Stimulated activated CD4-positive, alpha-beta T cell treated with anti-CD3 and anti-CD28 coated beads, TNF-alpha, amount 100 ng/mL, for 48 hours (primary cell): ENCODE results near the gene LTO1.
A peak's percentile ranks its signal among the peaks of the same experiment; 100 is the strongest.

Experiments used
- DNase-seq, 3 donors: peaks; one replicate each; pipeline ENCODE4 v3.0.0-alpha.2; 2020; ENCODE audit warnings: low read depth in 3 of 3

Gene LTO1, protein sequence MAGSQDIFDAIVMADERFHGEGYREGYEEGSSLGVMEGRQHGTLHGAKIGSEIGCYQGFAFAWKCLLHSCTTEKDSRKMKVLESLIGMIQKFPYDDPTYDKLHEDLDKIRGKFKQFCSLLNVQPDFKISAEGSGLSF

DNA sequence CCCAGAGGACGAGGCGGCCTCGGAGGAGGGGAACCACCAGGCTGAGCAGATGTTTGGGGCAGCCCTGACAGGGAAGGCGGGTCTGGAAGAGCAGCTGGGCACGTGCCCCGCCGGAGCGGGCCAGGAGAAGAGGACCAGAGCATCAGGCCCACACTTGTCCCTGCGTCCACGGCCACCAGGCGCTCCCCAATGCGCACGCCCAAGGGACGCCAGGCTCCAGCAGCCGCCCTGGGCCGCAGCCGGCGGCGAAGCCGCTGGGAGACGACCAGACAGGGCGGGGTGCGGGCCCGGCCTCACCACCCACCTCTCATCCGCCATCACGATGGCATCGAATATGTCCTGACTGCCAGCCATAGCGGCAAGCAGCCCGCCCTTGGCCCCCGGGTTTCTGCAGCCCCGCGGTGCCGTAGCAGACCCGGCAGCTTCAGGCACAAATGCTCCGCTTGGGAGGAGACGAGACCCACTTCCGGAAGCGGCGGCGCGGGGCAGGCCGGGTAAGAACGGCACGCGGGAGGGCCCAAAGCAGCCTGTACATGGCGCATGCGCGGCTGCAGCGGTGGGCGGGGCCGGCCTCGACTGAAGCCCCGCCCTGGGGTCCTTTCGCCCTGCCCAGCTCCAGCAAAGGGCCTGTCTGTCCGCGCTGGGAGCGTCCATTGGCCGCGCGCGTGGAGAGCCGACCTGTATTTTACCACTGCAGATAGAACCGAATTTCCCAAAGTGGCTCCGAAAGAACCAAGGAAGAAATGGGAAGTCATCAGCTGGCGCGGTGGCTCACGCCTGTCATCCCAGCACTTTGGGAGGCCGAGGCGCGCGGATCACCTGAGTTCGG is at the start of gene LTO1:
Gene LTO1 (minus strand): TSS at position 468 of the 829 bp plus-strand sequence. CDS start 114 bp downstream, at position 354.
- peak; percentile 89 to 95 (median 93) for DNase-seq

DNA sequence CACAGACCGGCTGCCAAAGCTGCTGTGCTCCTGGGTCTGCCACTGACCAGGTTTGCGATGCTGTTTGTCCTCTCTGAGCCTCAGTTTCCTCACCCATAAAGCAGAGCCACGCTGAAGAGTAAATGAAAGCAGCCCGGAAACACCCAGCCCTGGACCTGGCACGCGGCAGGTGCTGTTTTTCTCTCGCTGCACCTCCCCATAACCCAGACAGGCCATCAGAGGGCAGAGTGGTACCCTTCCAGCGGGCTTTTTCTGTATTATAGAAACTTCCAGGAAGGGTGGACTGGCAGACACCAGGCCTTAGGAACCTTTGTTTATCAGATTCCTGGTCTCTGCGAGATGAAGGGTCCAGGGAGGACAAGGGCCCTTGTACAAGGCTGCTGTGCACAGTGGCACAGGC is 46.6 kb upstream of the LTO1 start:
- no peak for DNase-seq

DNA sequence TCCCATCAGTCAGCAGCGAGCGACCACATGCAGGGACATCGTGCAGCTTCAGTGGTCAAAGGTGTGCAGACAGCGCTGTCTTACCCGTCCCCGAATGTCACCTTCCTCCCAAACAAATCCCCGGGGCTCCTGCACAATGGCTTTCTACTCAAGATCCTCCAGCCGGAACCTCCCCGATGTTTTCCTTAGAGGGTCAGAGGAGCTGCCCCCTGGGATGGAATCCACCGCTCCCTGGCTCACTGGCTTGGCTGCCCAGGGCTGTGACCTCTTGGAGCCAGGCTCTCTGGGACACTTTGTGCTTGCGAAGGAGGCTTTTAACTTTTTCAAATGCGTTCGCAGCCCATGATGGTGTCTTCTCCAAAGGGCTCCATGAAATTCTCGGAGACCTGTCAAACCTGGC is 46.0 kb upstream of the LTO1 start:
- no peak for DNase-seq

DNA sequence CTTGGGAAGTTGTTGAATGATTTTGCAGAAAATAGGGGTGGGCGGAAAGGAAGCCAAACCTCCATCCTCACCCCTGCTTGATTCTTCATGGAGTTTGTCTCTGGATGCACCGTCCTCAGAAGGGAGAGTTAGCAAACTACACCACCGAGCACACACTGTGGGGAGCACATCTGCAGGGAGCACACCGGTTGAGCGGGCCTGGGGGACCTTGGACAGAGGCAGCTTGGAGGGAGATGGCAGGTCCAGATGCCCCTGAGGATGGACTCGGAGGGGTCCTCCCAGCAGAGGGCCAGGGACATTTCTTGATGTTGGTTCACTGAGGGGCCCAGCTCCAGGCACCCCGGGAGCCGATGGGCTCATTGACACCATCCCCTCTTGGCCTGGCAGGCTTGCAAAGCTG is 43.8 kb upstream of the LTO1 start:
- DNase-seq, result no peak

DNA sequence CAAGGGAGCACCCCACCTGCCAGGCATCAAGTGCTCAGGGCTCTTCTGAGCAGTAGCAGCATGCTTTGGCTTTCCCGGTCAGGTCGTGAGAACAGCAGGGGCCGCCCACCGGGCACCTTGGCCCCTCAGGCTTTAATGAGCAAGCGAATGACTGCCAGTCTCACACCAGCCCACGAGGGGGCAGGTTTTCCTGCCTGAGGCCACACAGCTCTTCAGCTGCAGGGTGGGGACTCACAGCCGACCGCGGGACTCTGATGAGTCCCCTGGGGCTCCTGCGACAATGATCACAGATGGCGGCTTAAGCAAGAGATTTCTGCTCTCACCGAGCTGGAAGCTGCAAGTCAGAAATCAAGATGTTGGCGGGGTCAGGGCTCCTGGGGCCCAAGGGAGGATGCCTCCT is 43.0 kb upstream of the LTO1 start:
- DNase-seq, result no peak

DNA sequence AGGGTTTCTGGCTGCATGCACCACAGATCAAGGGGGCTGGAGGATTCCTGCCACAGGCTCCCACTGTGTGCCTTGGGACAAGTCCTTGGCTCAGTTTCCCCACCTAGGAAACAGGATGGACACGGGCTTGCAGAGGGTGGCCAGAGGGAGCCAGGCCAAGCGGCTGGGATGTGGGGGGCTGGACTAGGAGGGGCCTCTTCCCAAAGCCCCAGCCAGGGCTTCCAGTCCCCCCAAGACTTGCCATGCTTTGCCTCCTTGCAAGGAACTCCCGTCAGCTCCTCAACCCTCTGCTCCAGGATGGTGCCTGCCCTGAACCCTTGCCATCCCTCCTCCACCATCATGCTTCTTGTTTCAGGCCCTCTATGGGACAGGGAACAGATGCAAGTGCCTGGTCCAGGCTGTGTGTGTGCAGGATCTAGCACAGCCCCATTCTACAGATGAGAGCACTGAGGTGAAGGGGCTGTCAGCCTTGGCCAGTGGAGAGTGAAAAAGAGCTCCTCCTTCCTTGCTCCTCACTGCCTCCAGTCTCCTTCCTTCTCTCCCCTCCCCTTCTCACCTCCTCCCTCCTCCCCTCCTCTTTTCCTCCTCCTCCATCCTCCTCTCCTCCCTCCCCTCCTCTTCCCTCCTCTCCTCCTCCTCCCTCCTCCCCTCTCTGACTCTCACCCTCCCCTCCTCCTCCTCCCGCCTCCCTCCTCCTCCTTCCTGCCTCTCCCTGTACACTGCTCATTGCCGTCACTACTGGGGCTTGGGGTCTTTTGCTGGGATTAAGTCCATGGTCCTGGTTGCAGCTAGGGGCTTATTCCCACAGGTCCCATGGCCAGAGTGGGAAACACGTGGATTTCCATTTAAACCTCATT is 42.0 kb upstream of the LTO1 start:
- no peak for DNase-seq

DNA sequence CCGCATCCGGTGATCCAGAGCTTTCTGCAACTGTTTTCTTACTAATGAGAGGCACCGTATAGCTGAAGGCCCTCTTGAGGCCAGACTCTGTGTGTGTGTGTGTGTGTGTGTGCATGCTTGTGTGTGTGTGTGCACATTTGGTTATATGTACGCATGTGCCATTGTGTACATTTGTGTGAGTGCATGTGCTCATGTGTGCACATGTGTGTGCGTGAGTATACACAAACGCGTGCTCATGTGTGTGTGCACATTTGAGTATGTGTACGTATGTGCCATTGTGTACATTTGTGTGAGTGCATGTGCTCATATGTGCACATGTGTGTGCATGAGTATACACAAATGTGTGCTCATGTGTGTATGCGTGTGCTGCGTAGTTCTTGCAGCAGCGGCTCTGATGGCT is 40.9 kb upstream of the LTO1 start:
- DNase-seq, result no peak

DNA sequence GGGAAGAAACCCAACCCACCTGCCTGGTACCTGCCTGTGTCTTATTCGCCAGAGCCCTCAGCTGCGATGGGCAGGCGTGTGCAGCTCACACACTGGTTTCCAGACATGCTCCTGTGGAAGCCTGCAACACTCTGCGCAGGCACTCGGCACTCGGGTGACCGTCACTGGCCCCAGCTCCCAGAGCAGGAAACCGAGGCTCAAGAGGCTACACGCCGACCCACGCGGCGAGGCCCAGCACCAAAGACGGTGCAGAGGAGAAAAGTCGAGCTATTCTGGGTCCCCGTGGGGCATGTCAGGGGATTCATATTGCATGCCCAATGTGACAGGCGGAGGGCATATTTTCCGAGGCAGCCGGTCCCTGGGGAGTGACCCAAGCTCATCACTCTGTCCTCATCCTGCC is 40.3 kb upstream of the LTO1 start:
- no peak for DNase-seq

DNA sequence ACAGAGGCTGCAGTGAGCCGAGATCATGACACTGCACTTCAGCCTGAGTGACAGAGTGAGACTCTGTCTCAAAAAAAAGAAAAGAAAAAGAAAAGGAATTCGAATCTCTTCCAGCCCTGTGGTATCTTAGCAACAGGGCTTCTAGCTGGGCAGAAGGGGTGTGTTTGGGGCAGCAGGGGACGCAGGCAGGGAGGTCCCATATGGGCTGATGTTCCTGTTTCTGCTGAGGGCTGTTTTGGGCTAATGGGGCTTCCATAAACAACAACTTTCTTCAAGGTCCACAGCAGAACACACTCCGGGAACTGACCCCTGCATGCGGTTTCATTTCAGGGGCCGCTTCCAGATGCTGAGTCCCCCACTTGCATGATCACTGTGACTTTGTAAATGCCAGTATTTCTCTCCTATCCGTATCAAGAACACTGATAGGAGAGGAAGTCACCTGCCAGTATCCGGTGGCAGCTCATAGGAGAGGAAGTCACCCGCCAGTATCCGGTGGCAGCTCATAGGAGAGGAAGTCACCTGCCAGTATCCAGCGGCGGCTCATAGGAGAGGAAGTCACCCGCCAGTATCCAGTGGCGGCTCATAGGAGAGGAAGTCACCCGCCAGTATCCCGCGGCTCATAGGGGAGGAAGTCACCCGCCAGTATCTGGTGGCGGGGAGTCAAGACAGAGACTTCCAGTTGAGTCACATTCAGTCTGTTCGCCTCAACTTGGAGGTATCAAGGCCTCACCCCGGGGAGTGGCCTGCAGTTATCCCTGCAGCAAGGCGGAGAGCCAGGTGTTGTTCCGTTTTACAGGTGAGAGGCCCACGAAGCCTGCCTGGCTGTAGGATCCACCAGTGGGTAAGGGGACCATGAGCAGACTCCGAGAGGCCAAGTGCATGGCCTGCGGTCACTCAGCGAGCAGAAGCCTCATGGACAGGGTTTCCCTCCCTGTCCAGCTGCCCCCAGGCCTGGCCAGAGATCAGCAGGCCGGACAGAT is 37.0 kb upstream of the LTO1 start:
- DNase-seq, result no peak

DNA sequence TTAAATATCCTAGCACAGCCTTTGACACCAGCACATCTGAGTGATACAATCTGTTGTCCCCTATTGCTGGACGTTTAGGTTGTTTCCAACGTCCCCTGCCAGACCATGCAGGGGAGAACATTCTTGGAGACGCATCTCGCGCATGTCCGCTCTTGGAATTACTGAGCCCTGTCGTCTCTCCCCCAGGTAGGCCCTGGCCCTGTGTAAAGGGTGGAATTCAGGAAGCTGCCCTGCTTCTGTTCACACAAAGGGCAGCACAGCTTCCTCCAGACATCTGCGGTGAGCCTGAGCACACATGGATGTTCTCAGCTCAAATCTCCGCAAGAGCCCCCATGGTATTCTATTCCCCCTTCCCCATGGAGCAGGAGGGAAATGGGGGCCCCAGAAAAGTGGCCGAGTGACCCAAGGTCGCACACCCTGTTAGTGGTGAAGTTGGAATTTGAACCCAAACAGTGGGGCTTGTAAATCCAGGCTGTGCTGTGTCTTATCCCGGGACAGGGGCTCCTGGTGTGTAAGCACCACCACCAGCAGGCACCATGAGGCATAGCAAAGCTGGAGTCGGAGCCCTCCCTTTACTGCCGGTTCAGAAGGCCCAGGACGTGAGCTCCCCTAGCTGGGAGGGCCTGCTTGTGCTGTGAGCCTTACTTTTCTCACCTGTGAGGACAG is 33.7 kb upstream of the LTO1 start:
- no peak for DNase-seq

DNA sequence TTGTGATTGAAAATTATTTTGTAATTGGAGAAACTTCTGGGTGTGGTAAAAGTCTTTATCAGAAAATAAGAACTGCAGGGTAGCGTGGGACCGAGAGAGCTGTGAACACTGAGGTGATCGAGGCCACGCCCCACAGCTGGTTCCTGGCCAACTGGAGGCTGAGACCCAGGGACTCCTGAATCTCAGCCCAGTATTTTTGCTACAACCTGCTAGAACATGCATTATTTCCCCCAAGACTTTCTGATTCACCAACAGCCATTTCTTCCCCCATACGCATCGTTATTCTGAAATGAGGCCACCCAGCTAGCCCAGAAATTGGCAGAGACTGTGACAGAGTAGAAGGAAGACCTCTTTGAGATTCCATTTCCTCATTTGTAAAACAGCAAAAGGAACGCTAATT is 32.0 kb upstream of the LTO1 start:
- no peak for DNase-seq

DNA sequence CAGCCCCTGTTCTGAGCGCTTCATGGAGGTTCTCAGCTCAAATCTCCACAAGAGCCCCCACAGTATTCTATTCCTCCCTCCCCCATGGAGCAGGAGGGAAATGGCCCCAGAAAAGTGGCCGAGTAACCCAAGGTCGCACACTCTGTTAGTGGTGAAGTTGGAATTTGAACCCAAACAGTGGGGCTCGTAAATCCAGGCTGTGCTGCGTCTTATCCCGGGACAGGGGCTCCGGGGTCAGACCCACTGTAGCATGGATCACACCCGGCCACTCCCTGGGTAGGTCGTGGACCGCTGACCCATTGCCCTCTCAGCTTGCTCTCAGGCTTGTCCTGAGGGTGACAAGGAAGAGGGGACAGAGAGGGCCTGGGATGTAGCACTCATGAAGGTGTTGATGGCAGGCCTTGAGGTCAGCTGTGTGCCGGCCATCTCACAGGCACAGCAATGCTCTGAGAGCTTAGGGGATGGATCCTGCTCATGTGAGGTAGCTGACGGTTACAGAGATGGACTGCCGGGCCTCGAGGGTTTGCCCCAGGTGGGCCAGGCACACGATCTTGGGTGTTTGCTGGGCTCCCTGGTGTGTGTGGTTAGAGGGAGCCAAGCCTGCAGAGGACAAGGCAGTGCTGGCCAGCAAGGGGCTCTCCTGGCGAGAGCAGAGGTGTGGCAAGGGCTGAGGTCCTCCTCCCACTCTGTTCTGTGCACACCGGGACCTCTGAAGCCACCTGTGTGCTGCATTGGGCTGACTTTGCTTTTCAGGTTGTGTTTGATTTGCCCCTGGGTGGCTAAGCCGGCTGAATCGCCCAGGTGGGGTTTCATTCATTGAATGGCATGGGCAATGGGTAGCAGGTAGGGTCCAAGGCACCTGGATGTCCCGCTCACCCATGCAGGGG is 31.0 kb upstream of the LTO1 start:
- DNase-seq, result no peak

DNA sequence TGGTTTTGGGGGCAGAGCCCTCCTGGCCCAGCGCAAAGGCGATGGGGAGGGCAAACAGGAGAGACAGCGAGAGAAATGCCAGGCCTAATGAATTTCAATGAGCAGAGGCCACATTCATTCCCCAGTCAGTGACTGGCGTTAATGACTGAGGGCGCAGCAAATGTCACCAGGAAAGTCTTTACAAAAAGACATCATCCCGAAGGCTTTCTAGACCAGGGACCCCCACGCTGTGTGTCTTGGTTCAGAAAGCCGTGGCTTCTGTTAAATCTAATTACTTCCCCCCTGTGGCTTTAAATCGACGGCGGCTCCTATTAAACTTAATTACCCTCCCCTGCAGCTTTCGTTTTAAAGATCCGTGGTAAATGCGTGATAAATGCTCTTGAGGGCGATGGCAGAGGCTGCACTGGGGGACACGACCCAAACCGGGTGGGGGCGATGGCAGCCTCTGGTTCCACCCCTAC is 30.2 kb upstream of the LTO1 start:
- no peak for DNase-seq

DNA sequence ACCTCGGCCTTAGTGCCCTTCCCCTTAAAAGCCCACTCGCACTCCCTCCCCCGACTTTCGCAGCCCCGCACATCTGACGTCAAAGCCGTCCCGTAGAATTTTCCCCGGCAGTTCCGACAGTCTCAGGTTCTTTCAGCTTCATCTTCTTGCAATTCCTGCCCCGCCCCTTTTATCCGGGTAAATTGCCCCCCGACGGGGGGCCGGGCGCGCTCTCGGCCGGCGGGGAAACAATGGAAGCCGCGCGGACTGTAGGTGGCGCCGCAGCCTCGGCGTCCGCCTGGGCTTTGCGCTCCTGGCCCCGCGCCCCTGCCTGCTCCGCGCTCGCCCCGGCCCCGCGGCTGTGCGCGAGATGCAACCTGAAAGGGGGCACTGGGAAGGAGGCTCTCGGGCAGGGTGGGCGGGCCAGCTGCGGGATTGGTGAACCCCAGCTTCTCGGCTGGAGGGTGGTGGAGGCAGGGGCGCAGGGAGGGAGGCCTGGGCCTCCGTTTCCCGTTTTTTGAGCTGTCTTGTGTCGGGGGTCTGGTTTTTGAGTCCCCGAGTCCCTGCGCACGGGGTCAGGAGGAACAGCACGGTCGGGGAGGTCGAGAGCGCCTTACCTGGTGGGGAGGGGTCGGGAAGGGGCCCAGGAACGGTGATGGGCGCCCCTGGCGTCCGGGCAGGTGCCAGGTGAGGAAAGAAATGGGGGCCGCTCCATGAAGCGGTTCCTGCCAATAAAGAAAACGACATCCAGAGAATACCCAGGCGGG is 29.5 kb upstream of the LTO1 start:
- DNase-seq, result no peak

DNA sequence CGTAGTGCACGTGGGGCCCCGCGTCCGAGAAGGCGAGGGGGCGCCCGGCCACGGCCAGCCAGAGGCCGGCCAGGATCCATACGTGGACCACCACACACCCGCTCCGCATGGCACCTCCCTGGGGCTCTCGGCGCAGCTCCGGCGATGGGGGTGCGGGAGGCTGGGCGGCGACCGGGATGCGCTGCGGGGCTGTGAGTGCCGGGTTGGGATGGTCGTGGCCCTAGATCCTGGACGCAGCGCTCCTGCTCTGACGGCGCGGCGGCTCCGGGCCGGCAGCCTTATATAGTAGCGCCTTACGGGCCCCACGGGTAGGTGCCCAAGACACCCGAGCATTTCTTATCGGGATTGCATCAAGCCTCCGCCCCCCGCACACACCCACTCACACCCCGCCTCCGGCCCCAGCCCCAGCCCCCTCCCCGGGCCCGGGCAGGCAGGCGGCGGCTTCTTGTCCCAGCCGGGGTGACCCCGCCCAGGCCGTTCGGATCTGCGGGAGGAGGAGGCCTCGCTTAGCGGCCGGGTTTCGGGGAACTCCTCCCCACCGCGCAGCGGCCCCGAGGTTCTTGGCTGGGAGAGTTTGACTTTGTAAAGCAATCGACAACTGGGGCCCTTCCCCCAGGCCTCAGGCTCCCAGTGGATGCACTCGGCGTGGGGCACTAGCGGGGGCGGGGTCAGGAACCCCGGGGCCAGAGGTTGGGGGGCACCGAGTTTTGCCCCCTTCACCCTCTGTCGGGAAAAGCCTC is 28.8 kb upstream of the LTO1 start, which contains the start of gene FGF19:
Gene FGF19 (minus strand): TSS at position 255 of the 740 bp plus-strand sequence. CDS start 146 bp downstream, at position 109.
- DNase-seq, result no peak

DNA sequence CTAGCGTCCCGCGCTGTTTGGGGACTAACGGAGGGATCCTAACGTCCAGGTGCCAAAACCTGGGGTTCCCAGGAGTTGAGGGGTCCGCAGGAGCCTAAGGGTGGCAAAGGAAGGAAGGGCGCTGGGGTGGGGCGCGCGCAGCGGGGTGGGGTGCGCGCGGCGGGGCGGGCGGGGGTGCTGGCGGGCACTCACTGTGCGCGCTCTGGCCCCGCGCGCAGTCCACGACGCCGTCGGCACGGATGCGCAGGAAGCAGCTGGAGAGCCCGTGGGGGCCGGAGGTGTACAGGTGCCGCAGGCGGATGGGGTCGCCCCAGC is 28.3 kb upstream of the LTO1 start:
- DNase-seq, result no peak

DNA sequence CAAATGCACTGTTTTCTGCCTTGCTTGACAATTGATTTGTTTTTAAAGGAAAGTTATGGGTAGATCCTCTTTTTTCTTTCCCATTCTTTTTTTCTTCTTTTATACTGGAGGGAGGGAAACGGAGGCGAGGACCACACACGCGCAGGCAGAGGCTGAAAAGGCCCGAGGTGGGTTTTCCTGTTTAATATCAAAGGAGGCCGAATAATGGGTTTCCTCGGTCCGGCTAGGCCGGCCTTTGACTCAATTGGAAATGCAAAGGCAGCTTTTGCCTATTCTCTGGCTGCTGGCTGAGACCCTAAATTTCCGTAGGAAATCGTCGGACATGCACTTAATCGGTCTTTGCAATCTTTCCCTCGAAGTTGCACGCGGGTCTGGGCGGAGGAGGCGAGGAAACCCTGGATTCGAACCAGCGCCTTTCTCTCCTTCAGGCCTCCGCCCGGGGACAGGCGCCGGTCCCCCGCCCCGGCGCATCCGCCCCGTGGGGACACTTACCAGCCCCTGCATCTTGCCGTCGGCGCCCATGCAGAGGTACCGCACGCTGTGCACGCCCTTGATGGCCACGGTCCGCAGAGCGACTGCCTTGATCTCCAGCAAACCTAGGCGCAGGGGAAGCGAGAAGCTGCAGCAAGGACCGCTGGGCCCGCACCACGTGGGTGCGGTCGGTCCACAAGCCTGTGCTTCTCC is 27.8 kb upstream of the LTO1 start:
- DNase-seq, result no peak

DNA sequence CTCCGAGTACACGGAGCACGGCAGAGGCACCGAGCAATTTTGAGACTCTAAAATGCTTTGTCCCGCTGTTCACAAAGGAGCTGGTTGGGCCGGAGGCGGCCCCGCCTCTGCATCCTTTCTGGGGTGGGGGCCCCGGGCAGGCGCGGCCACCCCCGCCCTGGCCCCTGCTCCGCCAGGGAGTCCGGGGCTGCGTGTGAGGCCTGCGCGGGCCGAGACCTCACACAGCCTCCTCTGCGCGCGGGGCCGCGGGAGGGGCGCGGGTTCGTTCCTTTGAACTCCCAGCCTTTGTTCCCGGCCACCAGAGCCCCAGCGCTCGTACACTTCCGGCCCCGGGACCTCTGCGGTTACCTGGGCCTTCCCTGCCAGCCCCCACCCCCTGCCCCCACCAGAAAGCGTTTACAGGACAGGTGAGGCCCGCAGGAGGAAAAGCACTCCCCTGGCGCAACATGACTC is 27.1 kb upstream of the LTO1 start:
- DNase-seq, result no peak
